ENCODE data around the gene SOCS3. TPM values are rescaled to one million over a fixed set of nuclear protein-coding genes. Genes with fewer than 3 reads are reported as not detected.

The SOCS3 gene
- total and polyA plus RNA-seq, 4 donors, result 65.8 to 545 (median 113) TPM

- no peak for DNase-seq
- no peak overlapping the region for H3K9ac ChIP-seq (ENCODE audit: insufficient read depth in 1 of 2, low read length in 2 of 2)
- TF ChIP-seq, protein P1, sequence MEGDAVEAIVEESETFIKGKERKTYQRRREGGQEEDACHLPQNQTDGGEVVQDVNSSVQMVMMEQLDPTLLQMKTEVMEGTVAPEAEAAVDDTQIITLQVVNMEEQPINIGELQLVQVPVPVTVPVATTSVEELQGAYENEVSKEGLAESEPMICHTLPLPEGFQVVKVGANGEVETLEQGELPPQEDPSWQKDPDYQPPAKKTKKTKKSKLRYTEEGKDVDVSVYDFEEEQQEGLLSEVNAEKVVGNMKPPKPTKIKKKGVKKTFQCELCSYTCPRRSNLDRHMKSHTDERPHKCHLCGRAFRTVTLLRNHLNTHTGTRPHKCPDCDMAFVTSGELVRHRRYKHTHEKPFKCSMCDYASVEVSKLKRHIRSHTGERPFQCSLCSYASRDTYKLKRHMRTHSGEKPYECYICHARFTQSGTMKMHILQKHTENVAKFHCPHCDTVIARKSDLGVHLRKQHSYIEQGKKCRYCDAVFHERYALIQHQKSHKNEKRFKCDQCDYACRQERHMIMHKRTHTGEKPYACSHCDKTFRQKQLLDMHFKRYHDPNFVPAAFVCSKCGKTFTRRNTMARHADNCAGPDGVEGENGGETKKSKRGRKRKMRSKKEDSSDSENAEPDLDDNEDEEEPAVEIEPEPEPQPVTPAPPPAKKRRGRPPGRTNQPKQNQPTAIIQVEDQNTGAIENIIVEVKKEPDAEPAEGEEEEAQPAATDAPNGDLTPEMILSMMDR (IDR thresholded peaks at IDR 0.05; ENCODE audit: control extremely low read depth, extremely low read depth), result no peak
Observed at GRCh38 chr17:78407387-78408000, 47.6 kb upstream of the SOCS3 start.

GRCh38 chr17:78406920-78407319 lies 47.0 kb upstream of the SOCS3 start:
- ATAC-seq (ENCODE audit: insufficient read depth, low FRiP score) (no peak), DNase-seq (no peak)
- Histone ChIP-seq H3K4me3 (no peak overlapping the region), H3K9ac (ENCODE audit: insufficient read depth in 1 of 2, low read length in 2 of 2) (no peak overlapping the region), H3K27me3 (ENCODE audit: control insufficient read depth in 3 of 3, insufficient read depth in 3 of 3, low read length in 2 of 3) (no peaks in the 10 kb centered on the region), H3K9me3 (ENCODE audit: control insufficient read depth in 4 of 4, insufficient read depth in 3 of 4, low read length in 3 of 4) (no peaks in the 10 kb centered on the region), H3K27ac (ENCODE audit: low read depth in 1 of 2, low read length in 1 of 2) (peak overlapping the region in 1 of 2 donors; percentile 52), H3K36me3 (ENCODE audit: control insufficient read depth in 4 of 4, insufficient read depth in 4 of 4, low read length in 4 of 4) (peaks cover 7 to 53% (median 18%) of the 10 kb centered on the region in 4 donors), H3K4me1 (ENCODE audit: control insufficient read depth in 5 of 5, insufficient read depth in 5 of 5, low read length in 5 of 5) (peaks cover 6 to 34% (median 9%) of the 10 kb centered on the region in 5 donors)
- TF ChIP-seq, protein P1 (IDR thresholded peaks at IDR 0.05; ENCODE audit: control extremely low read depth, extremely low read depth), result no peak
- WGBS, 2 donors, result 82 to 84% methylated on average over 8 of the region's 8 CpGs

More at GRCh38 chr17:78407387-78408000, 47.6 kb upstream of the SOCS3 start:
- H3K9me3 ChIP-seq (ENCODE audit: control insufficient read depth in 4 of 4, insufficient read depth in 3 of 4, low read length in 3 of 4), result no peaks in the 10 kb centered on the region
- peaks cover 7 to 50% (median 17%) of the 10 kb centered on the region in 4 donors for H3K36me3 ChIP-seq (ENCODE audit: control insufficient read depth in 4 of 4, insufficient read depth in 4 of 4, low read length in 4 of 4)
- H3K27me3 ChIP-seq (ENCODE audit: control insufficient read depth in 3 of 3, insufficient read depth in 3 of 3, low read length in 2 of 3), result no peaks in the 10 kb centered on the region
- peak overlapping the region in 1 of 2 donors; percentile 52 for H3K27ac ChIP-seq (ENCODE audit: low read depth in 1 of 2, low read length in 1 of 2)
- H3K4me3 ChIP-seq, result no peak overlapping the region
- peaks cover 6 to 38% (median 9%) of the 10 kb centered on the region in 5 donors for H3K4me1 ChIP-seq (ENCODE audit: control insufficient read depth in 5 of 5, insufficient read depth in 5 of 5, low read length in 5 of 5)
- no peak for ATAC-seq (ENCODE audit: insufficient read depth, low FRiP score)
- WGBS, 2 donors, result 75 to 77% methylated on average over 7 of the region's 7 CpGs

DNA sequence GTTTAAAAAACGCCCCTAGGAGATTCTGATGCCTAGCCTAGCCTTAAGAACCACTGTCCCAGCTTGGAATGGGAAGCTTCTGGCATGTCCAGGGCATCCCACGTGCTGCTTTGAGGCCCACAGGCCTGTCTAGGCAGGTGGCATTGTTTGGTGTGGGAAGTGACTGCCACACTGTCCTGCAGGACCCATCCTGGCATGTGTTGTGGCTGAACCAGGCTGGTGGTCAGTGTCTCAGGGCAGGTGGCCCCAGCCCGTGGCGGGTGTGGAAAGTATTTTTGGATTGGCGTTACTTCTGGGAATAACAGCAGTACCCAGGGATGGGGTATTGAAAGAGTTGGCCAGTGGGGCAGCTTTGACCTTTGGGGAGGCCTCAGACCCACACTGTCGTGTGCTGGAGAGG lies 46.5 kb upstream of the SOCS3 start:
- H3K4me1 ChIP-seq (ENCODE audit: control insufficient read depth in 5 of 5, insufficient read depth in 5 of 5, low read length in 5 of 5), result peaks cover 6 to 32% (median 8%) of the 10 kb centered on the region in 5 donors
- 94 to 96% methylated on average over 6 of the region's 6 CpGs for WGBS, 2 donors
- ATAC-seq (ENCODE audit: insufficient read depth, low FRiP score), result no peak
- TF ChIP-seq, protein P1 (IDR thresholded peaks at IDR 0.05; ENCODE audit: control extremely low read depth, extremely low read depth), result no peak
- peaks cover 7 to 54% (median 20%) of the 10 kb centered on the region in 4 donors for H3K36me3 ChIP-seq (ENCODE audit: control insufficient read depth in 4 of 4, insufficient read depth in 4 of 4, low read length in 4 of 4)
- no peak for DNase-seq
- H3K27me3 ChIP-seq (ENCODE audit: control insufficient read depth in 3 of 3, insufficient read depth in 3 of 3, low read length in 2 of 3), result no peaks in the 10 kb centered on the region
- no peaks in the 10 kb centered on the region for H3K9me3 ChIP-seq (ENCODE audit: control insufficient read depth in 4 of 4, insufficient read depth in 3 of 4, low read length in 3 of 4)
- no peak overlapping the region for H3K27ac ChIP-seq (ENCODE audit: low read depth in 1 of 2, low read length in 1 of 2)
- H3K4me3 ChIP-seq, result no peak overlapping the region
- H3K9ac ChIP-seq (ENCODE audit: insufficient read depth in 1 of 2, low read length in 2 of 2), result no peak overlapping the region

All from lung (tissue), 12 donors.